GM21737 (cell line): ENCODE measurements around the gene SPINK6.

ENCODE experiments used
- ATAC-seq: cut with Tn5 transposase; IDR thresholded peaks from one replicate; pipeline ENCODE4 v1.9.1; 2021; ENCODE audit warnings: mild to moderate bottlenecking, moderate library complexity; ENCODE audit not compliant: unreplicated experiment

Gene SPINK6

DNA sequence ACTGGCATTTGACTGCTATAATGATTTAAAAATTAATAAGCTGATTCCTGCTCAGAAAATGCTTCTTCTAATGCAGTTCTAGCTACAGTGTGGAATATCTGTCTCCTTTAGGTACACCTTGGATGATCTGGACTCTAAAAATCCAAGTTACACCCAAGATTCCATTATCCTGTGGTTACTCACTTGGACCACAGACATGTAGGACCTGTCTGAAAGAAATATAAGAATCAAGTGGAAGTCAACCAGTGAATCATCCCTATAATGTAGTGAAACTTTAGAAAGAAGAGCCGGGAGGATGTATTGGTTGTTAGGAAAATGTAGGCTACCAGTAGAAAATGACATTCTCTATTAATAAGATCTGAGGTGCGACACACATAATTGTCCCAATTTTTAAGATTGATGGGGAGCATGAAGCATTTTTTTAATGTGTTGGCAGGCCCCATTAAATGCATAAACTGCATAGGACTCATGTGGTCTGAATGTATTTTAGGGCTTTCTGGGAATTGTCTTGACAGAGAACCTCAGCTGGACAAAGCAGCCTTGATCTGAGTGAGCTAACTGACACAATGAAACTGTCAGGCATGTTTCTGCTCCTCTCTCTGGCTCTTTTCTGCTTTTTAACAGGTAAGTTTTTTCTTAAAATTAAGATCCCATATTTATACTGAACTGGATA is at the start of gene SPINK6:
Gene SPINK6, plus strand, starts transcription at position 512 of the 673 bp plus-strand sequence. Its CDS starts 55 bp downstream, at position 567.
- no peak for ATAC-seq

DNA sequence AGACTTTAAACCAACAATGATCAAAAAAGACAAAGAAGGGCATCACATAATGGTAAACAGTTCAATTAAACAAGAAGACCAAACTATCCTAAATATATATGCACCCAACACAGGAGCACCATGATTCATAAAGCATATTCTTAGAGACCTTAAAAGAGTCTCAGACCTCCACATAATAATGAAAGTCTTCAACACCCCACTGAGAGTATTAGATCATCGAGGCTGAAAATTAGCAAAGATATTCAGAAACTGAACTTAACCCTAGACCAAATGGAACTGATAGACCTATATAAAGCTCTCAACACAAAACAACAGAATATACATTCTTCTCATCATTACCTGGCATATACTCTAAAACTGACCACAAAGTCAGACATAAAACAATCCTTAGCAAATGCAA is 46.2 kb upstream of the SPINK6 start:
- no peak for ATAC-seq

DNA sequence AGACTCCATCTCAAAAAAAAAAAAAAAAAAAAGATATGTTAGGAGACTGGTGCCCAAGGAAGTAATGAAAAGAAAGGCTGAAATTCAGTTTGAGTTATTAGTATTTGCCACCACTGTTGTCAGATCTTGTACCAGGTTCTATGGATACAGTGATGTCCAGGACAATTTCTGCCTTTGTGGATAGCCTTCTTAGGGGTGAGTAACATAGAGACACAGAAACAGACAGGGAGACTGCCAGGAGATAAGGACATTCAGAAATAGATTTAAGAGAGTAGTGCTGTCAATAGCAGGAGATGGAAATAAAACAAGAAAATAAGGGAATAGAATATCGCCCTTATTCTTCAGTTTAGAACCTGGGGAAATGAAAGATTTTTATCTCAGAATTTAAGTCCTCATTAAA is 40.8 kb upstream of the SPINK6 start:
- no peak for ATAC-seq

GRCh38 chr5:148163345-148163744 is 39.5 kb upstream of the SPINK6 start:
- ATAC-seq = no peak

DNA sequence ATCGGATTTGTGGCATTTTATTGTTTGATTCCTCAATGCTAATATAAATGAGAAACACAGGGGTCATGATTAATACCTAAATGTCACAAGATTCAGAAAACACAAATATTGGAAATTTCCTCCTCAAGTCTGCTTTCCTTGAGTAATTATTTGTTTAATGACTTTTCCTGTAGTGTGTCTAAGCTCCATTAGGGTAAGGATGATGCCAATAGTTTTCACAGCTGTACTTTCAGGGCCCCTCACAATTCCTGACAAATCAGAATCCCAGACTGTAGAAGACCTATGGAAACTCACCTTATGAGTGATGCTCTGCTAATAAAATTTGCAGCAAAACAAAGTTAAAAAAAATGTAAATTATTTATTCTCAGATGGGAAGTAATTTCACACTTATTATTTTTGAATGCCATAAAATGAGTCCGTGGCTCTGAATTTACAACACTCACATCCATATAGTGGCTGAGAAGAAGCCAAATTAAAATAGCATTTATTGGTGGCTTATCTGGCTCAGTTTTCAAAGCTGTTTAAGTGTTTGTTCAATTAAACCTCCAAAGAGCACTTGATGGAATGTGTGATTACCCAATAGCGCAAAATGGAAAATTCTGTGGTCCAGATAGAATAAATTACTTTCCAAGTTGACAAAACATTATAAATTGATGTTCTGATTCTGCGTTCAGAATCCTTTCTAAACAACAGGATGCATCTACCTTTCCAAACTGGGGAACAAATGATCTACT is 36.1 kb upstream of the SPINK6 start:
- no peak for ATAC-seq

GRCh38 chr5:148168246-148168645 is 34.6 kb upstream of the SPINK6 start, which contains the start of gene SPINK14:
SPINK14 (plus strand) TSS chr5:148168546; CDS start chr5:148169733, 1,187 bp downstream.
- ATAC-seq = no peak

DNA sequence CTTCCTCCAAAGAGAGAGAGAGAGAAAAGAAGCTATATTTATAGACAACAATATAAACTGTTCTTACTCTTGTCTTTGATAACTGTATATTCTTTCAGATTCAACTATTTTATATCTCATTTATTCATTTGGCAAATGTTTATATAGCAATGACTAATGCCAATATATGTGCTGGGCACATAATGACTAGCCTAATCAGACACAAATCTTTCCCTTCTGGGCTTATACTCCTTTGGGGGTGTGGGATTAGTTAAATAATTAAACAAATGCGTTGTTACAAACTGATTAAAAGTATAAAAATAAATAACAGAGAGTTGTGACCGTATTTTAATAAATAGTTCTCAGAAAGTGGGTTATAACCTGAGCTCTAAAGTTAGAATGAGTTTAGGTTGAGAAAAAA is 30.5 kb upstream of the SPINK6 start:
- no peak for ATAC-seq

DNA sequence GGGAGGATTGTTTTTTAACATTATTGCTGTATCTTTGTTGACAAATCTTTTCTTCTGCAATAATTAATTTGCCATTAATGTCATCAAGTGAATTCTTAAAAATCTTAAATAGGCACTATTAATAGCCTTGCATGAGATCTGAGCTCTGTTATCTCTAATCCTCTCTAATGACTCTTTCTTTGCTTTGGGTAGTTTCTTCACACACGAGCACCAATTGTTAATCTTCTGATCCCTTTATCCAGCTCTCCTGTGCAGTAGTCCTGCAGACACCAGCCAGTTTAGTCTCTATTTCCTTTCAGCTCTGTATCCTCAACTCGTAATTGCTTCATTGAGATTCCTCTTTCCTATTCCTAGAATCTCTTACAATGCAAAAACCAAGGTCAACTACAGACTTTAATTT is 26.4 kb upstream of the SPINK6 start:
- ATAC-seq = no peak

DNA sequence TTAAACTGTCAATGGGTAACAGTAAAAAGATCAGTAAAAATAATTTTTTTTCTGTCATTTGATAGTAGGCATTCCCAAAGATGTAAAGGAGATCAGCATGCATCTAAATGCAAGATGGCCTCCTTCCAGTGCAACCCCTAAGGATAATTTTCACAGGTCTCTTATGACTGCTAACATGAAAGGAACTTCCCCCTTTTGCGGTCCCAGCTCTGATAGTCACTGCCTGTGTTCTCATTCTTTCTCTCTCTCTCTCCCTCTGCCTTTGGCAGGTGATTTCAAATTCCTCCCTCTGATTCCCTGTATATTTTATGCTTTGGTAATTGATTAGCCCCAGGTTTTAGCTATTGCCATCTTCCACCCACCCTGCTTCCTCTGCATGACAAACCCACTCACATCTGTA is 25.6 kb upstream of the SPINK6 start:
- ATAC-seq = no peak

- ATAC-seq = no peak
Measured at GRCh38 chr5:148179234-148179824, 23.5 kb upstream of the SPINK6 start.

GRCh38 chr5:148186248-148187003 is 16.4 kb upstream of the SPINK6 start:
- peak; percentile 60 for ATAC-seq

- no peak for ATAC-seq
Measured at GRCh38 chr5:148191010-148191409, 11.8 kb upstream of the SPINK6 start.

- no peak for ATAC-seq
Measured at GRCh38 chr5:148193202-148193601, 9.6 kb upstream of the SPINK6 start.

DNA sequence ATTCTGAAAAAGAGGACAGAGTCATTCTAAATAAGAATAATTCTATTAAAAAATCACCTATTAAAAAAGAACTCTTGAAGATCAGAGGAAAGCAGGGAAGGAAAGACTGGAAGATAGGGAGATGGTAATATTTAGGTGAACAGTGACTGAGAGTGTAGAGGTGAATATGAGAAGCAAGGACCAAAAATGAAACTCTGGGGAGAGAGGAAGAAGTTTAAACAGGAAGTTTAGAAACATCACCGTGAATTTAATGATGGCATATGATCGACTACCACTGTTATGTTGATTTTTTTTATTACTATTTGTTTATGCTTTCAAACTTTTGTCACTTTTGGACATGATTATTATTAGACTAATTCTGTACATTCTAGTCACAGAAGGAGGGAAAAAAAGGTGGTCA is 1.7 kb upstream of the SPINK6 start:
- no peak for ATAC-seq

DNA sequence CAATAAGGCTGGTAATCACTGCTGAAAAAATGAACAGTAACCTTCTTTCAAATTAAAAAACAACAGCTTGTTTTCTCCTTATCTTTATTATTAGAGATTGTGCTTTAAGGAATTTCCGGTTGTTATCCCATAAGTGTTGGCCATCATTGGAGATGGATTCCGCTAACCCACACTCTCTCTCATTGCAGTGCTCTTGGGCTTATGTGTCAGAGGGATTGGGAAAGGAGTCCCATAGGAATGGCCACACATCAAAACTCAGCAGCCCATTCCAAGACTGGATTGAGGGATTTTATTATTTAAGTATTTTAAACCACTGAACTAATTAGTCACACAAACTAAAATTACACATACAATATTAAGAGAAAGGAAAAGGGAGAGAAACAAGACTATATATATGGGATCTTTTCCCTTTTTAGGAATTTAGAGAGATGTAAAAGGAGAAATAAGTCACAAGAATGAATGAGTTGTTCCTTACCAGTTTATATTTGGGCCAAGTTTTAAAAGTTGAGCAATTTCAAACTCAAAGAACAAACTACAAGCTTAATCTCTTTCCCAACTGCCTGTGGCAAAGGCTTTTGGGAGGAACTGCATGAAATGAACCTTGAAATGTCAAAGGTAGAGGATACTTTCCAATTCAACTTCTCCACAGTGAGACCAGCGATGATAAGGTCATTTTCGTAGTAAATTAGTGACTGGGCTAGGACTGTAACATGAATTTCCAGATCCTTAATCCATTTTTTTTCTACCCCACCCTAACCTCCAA is 2.4 kb downstream of the SPINK6 start:
- ATAC-seq = no peak

- ATAC-seq = no peak
Measured at GRCh38 chr5:148205865-148206264, 3.0 kb downstream of the SPINK6 start.

- ATAC-seq = no peak
Measured at GRCh38 chr5:148206620-148207019, 3.8 kb downstream of the SPINK6 start.

DNA sequence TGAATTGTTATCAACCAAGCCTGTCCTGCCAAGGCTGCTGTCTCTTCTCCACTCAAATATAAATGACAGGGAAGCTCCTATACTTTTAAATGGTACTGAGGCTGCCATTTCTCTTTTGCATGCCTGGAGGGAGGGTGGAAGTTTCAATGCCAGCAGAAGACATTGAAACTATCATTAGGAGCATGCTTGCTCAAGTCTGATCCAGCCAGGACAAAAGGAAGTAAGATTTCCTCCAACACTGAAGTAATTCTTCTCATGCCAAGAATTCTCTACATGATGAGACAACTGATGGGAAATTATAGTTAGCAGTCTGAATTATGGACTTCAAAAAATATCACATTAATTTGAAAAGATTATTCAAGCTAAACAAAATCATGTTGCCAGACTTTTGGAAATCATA is 5.4 kb downstream of the SPINK6 start:
- no peak for ATAC-seq

GRCh38 chr5:148209151-148209770 is 6.4 kb downstream of the SPINK6 start:
- no peak for ATAC-seq

- no peak for ATAC-seq
Measured at GRCh38 chr5:148214665-148215185, 11.9 kb downstream of the SPINK6 start.
